SK-N-SH treated with all-trans-retinoic acid at 6 μM for 48 hours (cell line): Measurements from ENCODE around the gene FPGS.

Experiments
- BACH2 ChIP-seq: fragments of 250-450 bp; sonication (Bioruptor Pico); IDR thresholded peaks from 2 replicates; pipeline ENCODE4 v1.9.0; 2021; ENCODE audit warnings: mild to moderate bottlenecking, borderline replicate concordance
- TOX ChIP-seq: fragments of 250-450 bp; sonication (Bioruptor Pico); IDR thresholded peaks from 2 replicates; pipeline ENCODE4 v1.8.0; 2021; ENCODE audit warnings: mild to moderate bottlenecking, moderate library complexity, borderline replicate concordance
- TF ChIP-seq, protein P1 (sequence below): fragments of 250-450 bp; sonication (Bioruptor Pico); IDR thresholded peaks from 2 replicates; pipeline ENCODE4 v1.8.0; 2020; ENCODE audit warnings: mild to moderate bottlenecking, moderate library complexity, borderline replicate concordance
- TF ChIP-seq, protein P2 (sequence below): fragments of 250-450 bp; sonication (Bioruptor Pico); IDR thresholded peaks from 2 replicates; pipeline ENCODE4 v1.5.1; 2020; ENCODE audit warnings: low read depth, mild to moderate bottlenecking, moderate library complexity
- TF ChIP-seq, protein P3 (sequence below): fragments of 250-450 bp; sonication (Bioruptor Pico); IDR thresholded peaks from 2 replicates; pipeline ENCODE4 v1.8.0; 2021; ENCODE audit warnings: low read depth, mild to moderate bottlenecking, moderate library complexity, borderline replicate concordance

DNA sequence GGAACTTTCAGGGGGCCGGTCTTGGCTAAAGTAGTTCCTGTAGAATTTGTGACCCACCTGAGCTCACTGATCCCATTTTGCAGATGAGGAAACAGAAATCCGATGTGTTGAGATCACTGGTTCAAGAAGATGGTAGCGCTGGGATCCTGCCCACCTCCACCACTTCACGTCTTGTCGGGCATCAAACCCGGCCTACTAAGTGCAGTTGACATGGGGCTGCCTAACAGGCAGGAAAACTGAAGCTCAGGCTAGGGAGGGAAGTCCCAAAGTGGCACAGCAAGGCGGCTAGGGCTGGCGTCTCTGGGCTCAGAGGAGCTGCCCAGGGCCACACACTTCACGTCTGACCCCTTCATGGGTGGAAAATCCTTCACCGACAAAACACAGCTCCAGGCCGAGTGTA, 52.3 kb downstream of the FPGS start:
- TF ChIP-seq TOX (CRISPR knock-in tag): no peak
- TF ChIP-seq, protein P1, sequence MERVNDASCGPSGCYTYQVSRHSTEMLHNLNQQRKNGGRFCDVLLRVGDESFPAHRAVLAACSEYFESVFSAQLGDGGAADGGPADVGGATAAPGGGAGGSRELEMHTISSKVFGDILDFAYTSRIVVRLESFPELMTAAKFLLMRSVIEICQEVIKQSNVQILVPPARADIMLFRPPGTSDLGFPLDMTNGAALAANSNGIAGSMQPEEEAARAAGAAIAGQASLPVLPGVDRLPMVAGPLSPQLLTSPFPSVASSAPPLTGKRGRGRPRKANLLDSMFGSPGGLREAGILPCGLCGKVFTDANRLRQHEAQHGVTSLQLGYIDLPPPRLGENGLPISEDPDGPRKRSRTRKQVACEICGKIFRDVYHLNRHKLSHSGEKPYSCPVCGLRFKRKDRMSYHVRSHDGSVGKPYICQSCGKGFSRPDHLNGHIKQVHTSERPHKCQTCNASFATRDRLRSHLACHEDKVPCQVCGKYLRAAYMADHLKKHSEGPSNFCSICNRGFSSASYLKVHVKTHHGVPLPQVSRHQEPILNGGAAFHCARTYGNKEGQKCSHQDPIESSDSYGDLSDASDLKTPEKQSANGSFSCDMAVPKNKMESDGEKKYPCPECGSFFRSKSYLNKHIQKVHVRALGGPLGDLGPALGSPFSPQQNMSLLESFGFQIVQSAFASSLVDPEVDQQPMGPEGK (CRISPR knock-in tag): no peak
- TF ChIP-seq BACH2 (CRISPR knock-in tag): no peak
- TF ChIP-seq, protein P2, sequence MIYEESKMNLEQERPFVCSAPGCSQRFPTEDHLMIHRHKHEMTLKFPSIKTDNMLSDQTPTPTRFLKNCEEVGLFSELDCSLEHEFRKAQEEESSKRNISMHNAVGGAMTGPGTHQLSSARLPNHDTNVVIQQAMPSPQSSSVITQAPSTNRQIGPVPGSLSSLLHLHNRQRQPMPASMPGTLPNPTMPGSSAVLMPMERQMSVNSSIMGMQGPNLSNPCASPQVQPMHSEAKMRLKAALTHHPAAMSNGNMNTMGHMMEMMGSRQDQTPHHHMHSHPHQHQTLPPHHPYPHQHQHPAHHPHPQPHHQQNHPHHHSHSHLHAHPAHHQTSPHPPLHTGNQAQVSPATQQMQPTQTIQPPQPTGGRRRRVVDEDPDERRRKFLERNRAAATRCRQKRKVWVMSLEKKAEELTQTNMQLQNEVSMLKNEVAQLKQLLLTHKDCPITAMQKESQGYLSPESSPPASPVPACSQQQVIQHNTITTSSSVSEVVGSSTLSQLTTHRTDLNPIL (CRISPR knock-in tag): no peak
- TF ChIP-seq, protein P3, sequence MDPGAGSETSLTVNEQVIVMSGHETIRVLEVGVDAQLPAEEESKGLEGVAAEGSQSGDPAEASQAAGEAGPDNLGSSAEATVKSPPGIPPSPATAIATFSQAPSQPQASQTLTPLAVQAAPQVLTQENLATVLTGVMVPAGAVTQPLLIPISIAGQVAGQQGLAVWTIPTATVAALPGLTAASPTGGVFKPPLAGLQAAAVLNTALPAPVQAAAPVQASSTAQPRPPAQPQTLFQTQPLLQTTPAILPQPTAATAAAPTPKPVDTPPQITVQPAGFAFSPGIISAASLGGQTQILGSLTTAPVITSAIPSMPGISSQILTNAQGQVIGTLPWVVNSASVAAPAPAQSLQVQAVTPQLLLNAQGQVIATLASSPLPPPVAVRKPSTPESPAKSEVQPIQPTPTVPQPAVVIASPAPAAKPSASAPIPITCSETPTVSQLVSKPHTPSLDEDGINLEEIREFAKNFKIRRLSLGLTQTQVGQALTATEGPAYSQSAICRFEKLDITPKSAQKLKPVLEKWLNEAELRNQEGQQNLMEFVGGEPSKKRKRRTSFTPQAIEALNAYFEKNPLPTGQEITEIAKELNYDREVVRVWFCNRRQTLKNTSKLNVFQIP (CRISPR knock-in tag): no peak
